RWPE2 (cell line): Measurements from ENCODE around the gene ALMS1.

Experiments
- ATAC-seq: fragments of 200-7000 bp; cut with Tn5 transposase; 3 replicates; pipeline ENCODE4 v1.9.1; 2021; ENCODE audit warnings: low read depth
- DNase-seq: peaks from one replicate; pipeline ENCODE4 v3.0.0-alpha.2; 2020; ENCODE audit warnings: low spot score
- H3K27ac ChIP-seq: fragments of 450-650 bp; 2 replicates; pipeline ENCODE4 v1.5.1; 2017; ENCODE audit warnings: mild to moderate bottlenecking; ENCODE audit not compliant: poor library complexity, severe bottlenecking
- H3K27me3 ChIP-seq: fragments of 250-450 bp; sonication (Bioruptor Pico); 2 replicates; pipeline ENCODE4 v1.5.1; 2021; ENCODE audit warnings: mild to moderate bottlenecking, moderate library complexity; ENCODE audit not compliant: insufficient read depth, poor library complexity, severe bottlenecking
- H3K36me3 ChIP-seq: fragments of 250-450 bp; sonication (Bioruptor Pico); 2 replicates; pipeline ENCODE4 v1.5.1; 2020; ENCODE audit warnings: low read depth, mild to moderate bottlenecking, moderate library complexity
- H3K4me1 ChIP-seq: fragments of 250-450 bp; sonication (Bioruptor Pico); 2 replicates; pipeline ENCODE4 v1.5.1; 2021; ENCODE audit warnings: mild to moderate bottlenecking, moderate library complexity; ENCODE audit not compliant: insufficient read depth, poor library complexity, severe bottlenecking
- H3K4me3 ChIP-seq: fragments of 250-450 bp; sonication (Bioruptor Pico); 2 replicates; pipeline ENCODE4 v1.5.1; 2021; ENCODE audit warnings: mild to moderate bottlenecking, moderate library complexity; ENCODE audit not compliant: severe bottlenecking
- H3K9me3 ChIP-seq: fragments of 250-450 bp; sonication (Bioruptor Pico); 2 replicates; pipeline ENCODE4 v1.5.1; 2021; ENCODE audit warnings: mild to moderate bottlenecking, moderate library complexity; ENCODE audit not compliant: severe bottlenecking
- TF ChIP-seq, protein P1 (sequence below): fragments of 450-650 bp; IDR thresholded peaks from one replicate; pipeline ENCODE4 v1.5.1; 2017; ENCODE audit warnings: mild to moderate bottlenecking, moderate library complexity; ENCODE audit not compliant: poor library complexity, severe bottlenecking

The ALMS1 gene

DNA sequence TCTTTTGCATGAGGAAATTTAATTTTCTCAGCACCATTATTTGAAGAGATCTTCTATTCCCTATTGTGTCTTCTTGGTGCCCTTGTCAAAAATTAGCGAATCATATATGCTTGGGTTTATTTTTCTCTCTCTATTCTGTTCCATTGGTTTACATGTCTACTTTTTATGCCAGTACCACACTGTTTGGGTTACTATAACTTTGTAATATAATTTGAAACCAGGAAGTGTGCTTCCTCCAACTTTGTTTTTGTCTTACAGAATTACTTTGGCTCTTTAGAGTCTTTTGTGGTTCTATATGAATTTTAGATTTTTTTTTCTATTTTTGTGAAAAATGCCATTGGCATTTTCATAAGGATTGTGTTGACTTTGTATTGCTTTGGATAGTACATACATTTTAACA is 17.6 kb downstream of the ALMS1 start:
- peaks cover 3% of the 10 kb centered on the region; the same call in 1 of the 2 replicates for H3K36me3 ChIP-seq
- no peaks in the 10 kb centered on the region for H3K9me3 ChIP-seq
- no peak for ATAC-seq
- no peak overlapping the region for H3K4me3 ChIP-seq
- H3K4me1 ChIP-seq, result no peaks in the 10 kb centered on the region
- TF ChIP-seq, protein P1, sequence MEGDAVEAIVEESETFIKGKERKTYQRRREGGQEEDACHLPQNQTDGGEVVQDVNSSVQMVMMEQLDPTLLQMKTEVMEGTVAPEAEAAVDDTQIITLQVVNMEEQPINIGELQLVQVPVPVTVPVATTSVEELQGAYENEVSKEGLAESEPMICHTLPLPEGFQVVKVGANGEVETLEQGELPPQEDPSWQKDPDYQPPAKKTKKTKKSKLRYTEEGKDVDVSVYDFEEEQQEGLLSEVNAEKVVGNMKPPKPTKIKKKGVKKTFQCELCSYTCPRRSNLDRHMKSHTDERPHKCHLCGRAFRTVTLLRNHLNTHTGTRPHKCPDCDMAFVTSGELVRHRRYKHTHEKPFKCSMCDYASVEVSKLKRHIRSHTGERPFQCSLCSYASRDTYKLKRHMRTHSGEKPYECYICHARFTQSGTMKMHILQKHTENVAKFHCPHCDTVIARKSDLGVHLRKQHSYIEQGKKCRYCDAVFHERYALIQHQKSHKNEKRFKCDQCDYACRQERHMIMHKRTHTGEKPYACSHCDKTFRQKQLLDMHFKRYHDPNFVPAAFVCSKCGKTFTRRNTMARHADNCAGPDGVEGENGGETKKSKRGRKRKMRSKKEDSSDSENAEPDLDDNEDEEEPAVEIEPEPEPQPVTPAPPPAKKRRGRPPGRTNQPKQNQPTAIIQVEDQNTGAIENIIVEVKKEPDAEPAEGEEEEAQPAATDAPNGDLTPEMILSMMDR, result no peak
- H3K27ac ChIP-seq, result no peak overlapping the region
- DNase-seq, result no peak
- no peaks in the 10 kb centered on the region for H3K27me3 ChIP-seq

DNA sequence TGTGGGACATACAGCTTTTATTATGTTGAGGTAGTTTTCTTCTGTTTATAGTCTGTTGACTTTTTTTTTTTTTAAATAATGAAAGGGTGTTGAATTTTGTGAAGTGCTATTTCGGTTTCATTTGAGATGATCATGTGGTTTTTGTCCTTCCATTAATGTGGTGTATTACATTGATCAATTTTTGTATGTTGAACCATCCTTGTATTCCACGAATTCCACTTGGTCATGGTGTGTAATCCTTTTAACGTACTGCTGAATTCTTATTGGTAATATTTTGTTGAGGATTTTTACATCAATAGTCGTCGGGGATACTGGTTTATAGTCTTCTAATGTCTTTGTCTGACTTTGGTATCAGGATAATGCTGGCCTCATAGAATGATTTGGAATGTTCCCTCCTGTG is 18.8 kb downstream of the ALMS1 start:
- no peak for DNase-seq
- no peak overlapping the region for H3K4me3 ChIP-seq
- H3K9me3 ChIP-seq, result no peaks in the 10 kb centered on the region
- peaks cover 3% of the 10 kb centered on the region; the same call in 1 of the 2 replicates for H3K36me3 ChIP-seq
- TF ChIP-seq, protein P1, result no peak
- no peaks in the 10 kb centered on the region for H3K27me3 ChIP-seq
- no peak for ATAC-seq
- H3K4me1 ChIP-seq, result no peaks in the 10 kb centered on the region
- H3K27ac ChIP-seq, result no peak overlapping the region

DNA sequence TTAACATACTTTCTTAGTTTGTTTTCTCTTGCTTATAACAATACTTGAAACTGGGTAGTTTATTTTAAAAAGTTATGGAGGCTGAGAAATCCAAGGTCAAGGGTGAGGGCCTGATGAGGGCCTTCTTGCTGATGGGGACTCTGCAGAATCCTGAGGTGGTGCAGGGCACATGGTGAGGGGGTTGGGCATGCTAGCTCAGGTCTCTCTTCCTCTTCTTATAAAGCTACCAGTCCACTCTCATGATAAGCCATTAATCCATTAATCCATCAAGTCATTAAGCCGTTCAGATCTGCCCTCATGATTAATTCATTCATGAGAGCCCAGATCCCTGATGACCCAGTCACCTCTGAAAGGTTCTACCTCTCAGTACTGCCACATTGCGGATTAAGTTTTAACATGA is 21.4 kb downstream of the ALMS1 start:
- no peaks in the 10 kb centered on the region for H3K9me3 ChIP-seq
- TF ChIP-seq, protein P1, result no peak
- no peak overlapping the region for H3K4me3 ChIP-seq
- H3K27me3 ChIP-seq, result no peaks in the 10 kb centered on the region
- ATAC-seq (no peak), DNase-seq (no peak)
- H3K36me3 ChIP-seq, result peaks cover 3% of the 10 kb centered on the region; the same call in 1 of the 2 replicates
- no peak overlapping the region for H3K27ac ChIP-seq
- no peaks in the 10 kb centered on the region for H3K4me1 ChIP-seq

DNA sequence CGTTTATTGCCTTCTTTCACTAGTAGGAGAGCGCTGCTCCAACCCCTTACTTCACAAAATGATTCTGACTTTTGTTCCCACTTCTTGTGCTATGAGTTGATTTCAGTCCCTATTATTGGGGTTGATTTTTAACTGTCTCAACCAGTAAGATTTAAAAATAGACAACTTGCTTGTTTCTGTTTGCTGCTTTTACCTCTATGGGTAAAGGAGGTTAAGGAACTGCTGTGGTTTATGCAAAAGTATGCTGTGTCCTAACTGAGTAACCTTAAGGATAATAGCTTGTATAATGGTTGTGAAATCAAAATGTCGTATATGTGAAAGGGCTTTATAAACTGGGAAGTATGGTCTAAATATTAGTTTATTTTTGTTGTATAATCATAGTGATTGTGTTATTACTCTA is 22.6 kb downstream of the ALMS1 start:
- no peaks in the 10 kb centered on the region for H3K9me3 ChIP-seq
- no peaks in the 10 kb centered on the region for H3K27me3 ChIP-seq
- H3K36me3 ChIP-seq, result peaks cover 3% of the 10 kb centered on the region; the same call in 1 of the 2 replicates
- H3K4me3 ChIP-seq, result no peak overlapping the region
- DNase-seq (no peak), ATAC-seq (no peak)
- TF ChIP-seq, protein P1, result no peak
- H3K27ac ChIP-seq, result no peak overlapping the region
- H3K4me1 ChIP-seq, result no peaks in the 10 kb centered on the region

DNA sequence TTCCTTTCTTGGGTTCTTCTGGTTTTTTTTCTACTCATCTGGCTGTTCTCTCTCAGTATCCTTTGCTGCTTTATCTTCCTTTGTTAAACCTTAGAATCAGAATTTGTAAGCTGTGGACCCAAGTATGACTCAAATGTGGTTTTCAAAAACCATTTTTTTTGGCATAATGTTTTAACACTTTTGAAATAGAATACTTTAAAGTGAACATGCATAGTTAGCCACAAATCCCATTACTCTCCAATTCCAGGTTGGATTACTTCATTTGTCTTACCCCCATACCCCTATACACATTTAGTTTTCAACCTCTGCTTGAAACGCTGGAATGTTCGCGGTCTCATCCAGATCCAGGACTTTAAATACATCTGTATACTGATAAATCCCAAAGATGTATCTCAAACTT is 29.1 kb downstream of the ALMS1 start:
- TF ChIP-seq, protein P1, result no peak

More for the DNA sequence above, 29.1 kb downstream of the ALMS1 start:
- Histone ChIP-seq H3K27ac (no peak overlapping the region), H3K4me3 (no peak overlapping the region), H3K9me3 (no peaks in the 10 kb centered on the region), H3K27me3 (no peaks in the 10 kb centered on the region), H3K4me1 (no peaks in the 10 kb centered on the region), H3K36me3 (peaks cover 6% of the 10 kb centered on the region; the same call in 1 of the 2 replicates)
- ATAC-seq, result no peak
- DNase-seq, result no peak
